OCI-M2 (cell line): ENCODE measurements around the gene TLE3.
"Not testable (repeated sequence)": the region's sequence is repeated elsewhere in the genome, so short reads cannot be mapped to it uniquely, and the experiment has no call there.

Experiments
- DNase-seq: peaks from one replicate; lab custom pipeline; 2025; ENCODE audit not compliant: unreplicated experiment; lab: John Stamatoyannopoulos, UW

TLE3 gene

DNA sequence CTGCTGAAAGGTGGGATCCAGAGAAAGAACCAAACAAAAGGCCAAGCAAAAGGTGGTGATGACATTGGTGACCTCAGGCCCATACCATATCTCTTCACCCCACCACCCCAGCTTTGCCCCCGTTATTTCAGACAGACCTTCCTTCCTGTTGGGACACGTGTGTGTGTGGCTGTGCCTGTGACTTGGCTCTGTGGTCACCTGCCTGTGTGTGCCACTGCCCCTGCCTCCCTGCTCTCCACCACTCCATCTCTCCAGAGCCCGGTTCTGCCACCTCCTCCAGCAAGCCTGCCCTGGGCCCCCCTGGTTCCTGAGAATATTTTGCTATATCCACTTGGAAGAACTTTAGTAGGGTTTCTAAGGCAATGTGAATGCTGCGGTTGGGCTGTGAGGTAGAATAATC, 28.6 kb upstream of the TLE3 start:
- DNase-seq, result no peak

DNA sequence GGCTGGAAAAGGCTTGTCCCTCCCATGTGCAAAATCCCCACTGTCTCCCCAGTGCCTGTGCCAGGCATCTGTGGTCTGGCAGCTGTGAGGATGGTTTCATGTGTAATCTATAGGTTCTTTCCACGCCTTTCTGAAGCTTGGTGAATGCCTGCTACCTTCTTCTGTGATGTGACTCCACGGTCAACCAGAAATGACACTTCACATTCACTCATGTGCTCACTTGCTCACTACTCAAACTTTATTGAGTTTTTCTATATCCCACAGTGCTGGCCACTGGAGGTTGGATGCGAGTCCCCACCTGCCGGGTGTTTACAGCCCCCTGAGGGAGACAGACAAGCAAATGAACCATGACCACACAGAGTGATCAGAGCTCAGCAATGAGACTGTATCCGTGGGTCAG, 27.9 kb upstream of the TLE3 start:
- DNase-seq, result no peak

DNA sequence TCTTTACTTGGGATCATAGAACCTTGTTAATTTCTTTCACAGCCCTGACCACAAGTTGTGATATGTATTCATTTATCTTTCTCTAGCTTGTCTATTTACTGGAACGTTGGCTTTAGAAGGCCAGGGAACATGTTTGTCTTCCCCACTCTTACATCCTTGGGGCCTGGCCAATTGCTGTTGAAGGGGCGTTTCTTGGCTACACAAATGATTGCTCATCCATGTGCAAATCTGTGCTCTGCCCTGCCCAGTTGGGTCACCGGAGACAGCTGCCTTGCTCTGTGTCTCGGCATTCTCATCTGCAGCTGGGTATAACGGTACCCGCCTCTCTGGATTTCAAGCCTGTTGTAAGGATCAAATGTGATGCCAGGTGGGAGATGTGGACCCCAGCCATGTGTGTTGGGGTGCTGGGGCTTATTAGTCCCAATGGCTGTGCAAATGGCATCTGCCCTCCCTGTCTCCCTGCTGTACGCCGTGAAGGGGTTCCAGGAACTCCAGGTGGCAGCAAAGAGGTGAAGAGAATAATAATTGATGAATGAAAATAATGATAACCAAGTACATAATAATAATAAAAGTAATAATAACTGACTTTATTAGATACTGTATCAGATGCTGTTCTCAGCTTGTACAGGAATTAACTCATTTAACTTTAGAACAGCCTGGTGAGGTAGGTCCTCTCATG, 24.0 kb upstream of the TLE3 start:
- no peak for DNase-seq

DNA sequence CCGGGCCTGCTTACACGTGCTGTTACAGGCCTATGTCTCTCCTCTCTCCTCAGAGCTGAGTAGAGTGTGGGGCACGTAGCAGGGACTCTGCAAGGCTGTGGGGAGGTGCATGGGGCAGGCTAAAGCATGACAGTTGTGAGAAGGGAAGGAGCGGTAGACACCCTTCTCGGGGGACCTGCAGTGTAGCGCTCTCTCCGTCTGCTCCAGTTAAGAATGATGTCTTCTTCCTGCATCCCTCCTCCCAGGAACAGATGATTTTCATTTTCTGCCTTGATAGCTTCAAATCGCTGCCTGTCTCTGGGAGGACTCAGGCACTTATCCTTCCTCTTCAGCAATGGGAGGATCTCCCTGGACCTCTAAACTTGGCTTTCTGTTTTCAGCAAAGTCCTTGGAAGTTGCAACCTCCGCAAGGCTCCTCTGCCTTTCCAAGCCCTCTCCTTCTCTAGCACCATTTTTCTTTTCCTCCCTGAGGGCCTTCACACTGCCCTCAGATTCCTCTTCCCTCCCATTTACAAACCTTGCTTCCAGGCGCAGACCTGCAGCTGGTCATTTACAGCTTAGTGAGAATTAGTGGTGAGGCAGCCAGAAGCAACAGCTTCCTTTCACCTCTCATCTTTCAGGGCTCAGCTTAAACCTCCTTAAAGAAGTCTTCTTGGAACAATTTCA, 23.4 kb upstream of the TLE3 start:
- no peak for DNase-seq

DNA sequence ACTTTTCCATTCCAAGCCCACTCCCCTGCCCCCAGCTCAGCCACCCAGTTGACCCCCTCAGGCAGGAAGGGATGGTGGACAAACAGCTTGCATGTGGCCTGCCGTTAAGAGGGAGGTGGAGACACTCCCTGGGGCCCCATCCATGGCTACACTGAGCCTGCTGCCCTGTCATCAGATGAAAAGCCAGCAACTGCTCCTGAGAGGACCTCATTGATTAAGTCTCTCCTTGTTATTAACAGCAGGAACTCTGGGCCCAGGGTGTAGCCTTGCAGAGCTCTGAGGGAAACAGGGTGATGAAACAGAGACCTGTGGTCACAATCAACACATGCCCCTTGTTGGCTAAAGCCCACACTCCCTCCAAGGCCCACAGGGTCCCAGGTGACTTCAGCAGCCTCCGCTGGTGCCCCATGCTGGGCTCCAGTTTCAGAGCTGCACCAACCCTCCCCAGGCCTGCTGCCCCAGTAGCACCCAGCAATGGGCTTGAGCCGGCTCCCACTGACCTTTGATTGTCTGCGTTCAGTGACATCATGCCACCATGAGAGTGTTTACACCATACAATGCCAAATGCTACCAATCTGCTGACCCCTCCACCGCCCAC, 22.3 kb upstream of the TLE3 start:
- DNase-seq, result no peak

DNA sequence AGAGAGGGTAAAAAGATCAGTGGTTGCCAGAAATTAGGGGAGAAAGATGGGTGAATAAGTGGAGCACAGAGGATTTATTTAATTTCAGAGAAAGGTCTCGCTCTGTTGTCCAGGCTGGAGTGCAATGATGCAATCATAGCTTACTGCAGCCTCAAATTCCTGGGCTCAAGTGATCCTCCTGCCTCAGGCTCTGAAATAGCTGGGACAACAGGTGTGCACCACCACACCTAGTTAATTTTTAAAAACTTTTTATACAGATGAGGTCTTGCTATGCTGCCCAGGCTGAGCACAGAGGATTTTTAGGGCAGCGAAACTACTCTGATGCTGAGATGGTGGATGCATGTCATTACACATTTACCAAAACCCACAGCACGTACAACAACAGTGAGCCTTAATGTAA, 20.9 kb upstream of the TLE3 start:
- no peak for DNase-seq

DNA sequence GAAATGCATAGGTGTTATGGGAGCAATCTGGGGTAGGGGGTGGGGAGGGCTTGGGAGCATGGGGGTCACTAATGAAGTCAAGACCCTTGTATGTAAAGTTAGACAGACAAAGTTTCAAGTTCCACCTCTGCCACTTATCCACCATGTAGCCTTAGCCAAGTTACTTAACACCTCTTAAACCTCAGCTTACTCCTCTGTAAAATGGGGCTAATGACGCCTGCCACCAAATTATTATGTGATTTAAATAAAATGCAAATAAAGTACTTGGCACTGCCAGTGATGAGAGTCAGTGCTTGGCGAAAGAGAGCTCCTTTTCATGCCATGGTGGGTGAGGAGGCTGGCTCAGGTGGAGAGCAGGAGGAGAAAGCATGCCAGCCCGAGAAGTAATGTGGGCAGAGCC, 18.6 kb upstream of the TLE3 start:
- no peak for DNase-seq

DNA sequence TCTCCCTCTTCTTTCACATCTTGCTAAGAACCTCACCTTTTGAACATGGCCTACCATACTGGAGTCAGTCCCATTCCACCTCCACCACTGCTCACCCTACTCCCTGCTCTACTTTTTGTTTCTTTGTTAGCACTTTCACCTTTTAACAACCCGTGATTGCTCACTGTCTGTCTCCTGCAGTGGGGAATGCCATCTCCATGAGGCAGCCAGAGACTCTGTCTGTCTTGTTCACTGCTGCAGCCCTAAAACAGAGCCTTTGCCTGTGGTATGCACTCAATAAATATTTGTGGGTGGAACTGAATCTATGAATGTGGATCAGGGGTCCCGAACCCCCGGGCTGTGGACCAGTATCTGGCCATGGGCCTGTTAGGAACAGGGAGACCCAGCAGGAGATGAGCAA, 16.5 kb upstream of the TLE3 start:
- no peak for DNase-seq

DNA sequence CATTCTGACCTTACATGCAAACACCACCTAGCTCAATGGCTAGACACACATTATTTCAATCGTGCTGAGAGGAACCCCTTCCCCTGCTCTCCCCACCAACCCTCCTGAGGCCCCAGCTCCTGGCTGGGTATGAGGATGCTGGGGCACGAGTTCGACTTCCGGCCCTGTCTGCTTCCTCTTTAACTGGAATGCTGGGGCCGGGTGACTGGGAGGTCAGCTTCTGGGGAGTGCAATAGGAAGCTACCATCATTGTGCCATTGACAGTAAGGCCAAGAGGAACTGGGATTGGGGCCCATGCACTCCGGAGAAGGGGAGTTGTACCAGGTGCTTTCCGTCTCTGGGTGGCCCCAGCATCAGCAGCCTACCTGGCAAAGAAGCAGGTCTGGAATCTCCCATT, 15.6 kb upstream of the TLE3 start:
- DNase-seq, result no peak

DNA sequence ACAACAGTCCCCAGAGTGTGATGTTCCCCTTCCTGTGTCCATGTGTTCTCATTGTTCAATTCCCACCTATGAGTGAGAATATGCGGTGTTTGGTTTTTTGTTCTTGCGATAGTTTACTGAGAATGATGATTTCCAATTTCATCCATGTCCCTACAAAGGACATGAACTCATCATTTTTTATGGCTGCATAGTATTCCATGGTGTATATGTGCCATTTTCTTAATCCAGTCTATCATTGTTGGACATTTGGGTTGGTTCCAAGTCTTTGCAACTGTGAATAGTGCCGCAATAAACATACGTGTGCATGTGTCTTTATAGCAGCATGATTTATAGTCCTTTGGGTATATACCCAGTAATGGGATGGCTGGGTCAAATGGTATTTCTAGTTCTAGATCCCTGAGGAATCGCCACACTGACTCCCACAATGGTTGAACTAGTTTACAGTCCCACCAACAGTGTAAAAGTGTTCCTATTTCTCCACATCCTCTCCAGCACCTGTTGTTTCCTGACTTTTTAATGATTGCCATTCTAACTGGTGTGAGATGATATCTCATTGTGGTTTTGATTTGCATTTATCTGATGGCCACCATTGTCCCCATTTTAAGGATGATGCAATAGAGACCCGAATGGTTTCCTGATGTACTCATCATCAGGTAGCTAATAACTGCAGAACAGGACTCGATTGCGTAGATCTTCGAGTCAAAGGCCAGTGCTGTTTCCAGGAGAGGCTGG, 15.0 kb upstream of the TLE3 start:
- not testable (repeated sequence) for DNase-seq

DNA sequence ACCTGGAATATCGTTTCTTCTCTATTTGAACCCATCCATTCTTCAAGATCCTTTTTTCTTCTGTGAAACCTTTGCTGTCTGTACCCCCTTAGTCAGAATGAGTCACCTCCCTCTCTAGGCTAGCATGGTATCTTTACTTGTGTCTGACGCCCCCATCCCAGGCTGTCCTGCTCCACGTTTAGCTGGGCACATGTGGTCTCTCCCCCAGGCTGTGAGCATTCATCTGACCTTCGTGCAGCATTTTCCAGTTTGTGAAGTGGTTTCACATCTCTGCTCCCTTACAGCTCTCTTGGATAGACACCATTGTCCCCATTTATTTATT, 14.3 kb upstream of the TLE3 start:
- DNase-seq, result no peak

DNA sequence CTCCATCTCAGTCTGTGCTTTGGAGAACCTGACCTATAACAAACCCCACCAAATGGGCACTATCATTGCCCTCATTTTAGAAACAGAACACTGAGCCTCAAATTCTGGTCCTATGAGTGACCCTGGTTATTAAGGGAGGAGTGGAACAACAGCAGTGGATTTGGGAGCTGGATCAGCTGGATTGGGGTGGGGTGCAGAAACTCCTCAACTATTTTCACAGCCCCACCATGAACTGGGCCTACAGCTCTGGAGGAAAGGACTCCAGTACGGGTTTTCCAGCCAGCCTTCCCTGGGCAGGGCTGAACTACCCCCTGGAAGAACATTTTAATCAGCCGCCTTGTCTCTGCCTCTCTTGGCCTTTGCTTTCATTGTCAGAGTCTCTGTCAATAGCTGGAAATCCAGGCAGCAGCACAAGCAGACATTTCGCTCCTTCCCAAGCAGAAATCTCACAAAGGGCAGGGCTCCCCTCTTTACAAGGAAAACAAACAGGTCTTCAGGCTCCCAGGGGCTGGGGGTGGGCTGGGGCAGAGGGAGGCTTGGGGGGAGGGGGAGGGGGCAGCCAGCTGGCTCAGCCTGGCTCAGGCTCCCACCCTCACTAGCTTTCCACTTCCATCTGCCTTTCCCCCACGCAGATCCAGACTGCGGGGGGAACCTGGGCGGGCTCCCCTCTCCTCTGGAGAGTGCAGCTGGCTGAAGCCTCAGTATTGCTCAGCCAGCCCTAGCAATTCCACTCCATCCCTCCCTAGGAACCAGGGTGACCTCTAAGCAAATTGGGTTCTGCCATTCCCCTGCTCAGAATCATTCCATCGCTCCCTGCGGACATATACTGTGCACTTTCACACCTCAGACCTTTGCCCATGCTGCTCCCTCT, 13.7 kb upstream of the TLE3 start:
- DNase-seq, result no peak

DNA sequence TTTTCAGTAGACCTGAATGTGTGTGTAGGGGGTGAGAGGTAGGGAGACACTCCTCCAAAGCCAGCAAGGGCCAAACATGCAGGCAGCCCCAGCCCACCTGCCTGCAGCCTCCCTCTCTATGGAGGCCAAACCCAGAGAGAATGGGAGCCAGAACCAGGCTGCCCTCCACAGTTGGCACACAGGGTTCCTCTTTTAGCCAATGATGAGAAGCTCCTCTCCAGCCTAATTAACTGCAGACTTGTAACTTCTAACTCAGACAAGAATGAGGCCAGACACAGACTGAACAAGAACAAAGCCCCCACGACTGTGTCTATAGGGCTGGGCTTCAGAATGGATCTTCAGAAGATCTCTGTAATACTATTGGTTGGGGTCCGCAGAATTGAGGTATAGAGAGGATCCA, 12.3 kb upstream of the TLE3 start:
- no peak for DNase-seq

DNA sequence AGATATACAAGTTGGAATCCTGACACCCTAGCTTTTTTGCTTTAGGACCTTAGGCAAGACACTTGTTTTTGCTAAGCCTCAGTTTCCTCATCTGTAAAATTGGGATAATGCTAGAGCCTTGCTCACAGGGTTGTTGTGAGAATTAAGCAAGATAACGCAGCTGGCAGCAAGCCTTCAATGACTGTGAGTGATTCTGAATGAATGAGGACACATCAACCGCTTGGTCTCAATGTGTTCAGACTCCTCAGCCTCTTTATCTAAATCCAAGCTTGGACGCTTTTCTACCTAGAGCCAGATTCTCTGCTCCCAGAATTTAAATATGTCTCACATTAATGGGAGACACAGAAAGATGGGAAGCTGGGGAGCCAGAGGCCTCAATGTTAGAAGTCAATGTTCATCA, 11.8 kb upstream of the TLE3 start:
- no peak for DNase-seq

DNA sequence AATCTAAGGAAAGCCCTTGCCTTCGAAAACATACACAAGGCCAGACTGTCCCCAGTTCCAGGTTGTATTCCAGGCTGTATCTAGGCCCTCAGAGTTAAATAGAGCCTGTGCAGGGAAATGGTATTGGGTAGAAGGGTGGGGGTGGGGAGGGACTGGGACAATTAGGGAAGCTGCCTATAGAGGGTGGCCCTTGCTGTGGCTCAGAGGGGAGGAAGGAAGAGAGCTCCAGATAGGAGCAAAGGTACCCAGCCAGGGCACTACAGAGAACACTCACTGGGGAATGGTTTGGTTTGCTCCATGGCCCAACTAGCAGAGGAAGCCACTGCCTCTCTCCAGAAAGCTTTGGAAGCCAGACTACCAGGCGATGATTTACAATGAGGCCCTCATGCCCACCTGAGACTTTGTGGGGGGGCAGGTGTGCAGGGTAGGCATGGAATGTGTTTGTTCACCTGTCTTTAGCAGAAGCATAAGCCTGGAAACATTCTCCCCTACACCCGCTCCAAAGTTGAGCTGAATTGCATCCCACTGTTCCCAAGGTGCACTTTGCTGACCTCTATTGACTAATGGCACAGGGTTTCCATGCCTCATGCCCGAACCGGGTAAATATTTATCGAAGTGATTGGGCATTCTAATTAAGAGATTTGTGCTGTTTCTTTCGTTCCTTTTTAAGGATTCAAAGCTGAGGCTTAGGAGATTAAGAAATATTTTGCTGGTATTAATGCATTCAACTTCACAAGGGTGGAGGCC, 6.3 kb upstream of the TLE3 start:
- no peak for DNase-seq

DNA sequence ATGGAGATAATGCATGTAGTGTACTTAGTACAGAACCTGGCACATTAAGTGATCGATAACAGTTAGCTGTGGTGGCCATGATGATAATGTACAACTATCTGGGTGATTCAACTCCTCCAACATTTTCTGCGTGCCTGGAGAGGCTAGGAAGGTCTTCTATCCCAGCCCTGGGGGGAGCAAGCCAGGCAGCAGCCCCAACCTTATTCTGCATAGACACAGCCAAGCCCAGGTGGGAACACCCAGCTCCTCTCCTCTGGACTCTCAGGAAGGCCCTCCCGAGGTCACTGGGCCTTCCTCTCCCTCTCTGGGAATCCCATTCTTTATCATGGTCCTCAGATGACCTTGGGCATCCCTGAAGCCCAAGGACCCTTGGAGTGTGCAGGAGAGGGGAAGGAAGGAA, 5.1 kb upstream of the TLE3 start:
- no peak for DNase-seq

DNA sequence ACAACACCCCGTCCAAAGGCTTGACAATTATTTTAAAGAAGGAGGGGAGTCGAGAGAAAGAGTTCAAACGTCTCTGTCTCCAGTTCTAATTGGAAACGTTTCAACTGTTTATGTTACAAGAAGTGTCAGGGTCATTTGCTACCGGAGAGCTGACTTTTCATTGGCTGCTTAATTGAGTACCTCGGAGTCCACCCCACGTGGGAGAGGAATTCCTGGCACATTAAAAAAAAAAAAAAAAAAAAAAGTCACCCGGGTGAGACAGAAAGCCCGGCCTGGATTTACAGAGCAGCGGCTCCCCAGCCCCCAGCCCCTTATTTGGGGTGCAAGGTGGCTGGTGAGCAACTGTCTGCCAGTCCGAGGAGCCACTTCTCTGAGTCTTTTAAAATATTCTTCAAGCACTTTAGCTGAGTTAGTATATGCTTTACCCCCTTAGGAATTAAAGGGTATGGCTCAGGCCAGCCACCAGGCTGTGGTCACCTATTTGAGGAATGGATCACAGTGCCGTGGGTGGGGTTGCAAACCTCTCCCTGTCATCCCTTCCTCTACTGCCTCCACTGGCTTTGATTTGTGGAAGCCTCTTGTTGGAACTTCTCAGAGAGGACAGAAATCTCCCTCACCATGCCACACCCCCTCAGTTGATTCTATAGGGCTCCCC, 3.9 kb upstream of the TLE3 start:
- no peak for DNase-seq

DNA sequence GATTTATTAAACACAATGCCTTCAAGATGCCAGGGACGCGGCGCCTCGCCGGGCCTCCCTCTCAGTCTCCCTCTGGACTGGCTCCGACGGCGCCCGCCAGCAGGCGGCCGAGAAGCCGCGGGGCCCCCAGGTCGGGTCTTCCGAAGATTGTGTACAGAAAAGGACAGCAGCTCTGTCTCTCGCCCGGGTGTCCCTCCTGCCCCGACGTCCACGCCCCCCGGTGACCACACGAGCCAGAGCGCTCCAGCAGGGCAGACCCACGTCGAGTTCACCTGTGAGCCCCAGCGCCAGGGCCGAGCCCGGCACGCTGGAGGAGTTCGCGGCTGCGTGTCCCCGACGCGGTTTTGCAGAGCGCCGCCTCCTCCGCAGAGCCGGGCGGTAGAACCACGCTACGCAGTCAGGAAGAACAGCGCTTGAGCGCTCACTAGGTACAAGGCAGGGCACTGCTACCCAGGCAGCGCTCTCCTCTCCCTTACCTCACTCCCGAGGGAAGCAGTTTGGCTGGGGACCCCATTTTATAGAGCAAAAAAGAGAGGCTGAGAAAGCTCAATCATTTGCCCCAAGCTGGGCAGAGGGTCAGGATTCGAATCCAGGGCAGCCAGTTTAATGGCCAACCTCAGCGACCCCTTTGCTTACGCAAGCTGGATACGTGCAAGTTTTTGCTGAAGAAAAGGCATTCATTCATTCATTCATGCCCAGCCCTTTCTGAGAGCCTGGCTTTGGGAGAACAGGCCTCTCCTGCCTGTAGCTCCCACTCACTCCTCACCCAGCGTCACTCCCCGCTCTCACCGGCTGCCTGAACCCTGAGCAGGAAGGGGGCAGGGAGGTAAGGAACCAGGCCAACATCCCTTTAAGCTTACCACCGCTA, 3.0 kb upstream of the TLE3 start:
- no peak for DNase-seq

DNA sequence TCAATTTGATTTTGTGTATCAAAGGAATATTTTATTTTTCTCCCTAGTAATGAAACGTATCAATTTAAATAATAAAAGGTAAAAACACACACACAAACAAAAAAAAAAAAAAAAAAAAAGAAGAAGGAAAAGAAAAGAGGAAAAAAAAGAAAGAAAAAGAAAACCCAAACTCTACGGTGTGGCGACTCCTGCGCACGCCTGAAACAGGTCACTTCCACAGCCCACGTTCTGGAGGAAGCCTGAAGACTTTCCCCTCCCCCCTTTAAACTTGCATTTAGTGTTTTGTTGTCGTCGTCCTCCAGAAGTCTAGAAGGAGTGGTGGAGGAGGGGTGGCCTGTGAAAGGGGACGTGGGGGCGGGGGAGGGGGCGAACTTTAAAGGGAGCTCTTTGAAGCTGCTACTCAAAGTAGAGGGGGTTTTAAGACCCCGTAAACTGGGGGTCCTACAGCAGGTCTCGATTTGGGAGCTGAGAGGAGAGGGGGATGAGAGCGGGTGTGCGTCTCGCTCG, 2.3 kb upstream of the TLE3 start:
- no peak for DNase-seq
